ENCODE measurements around the gene GRB14.

- TF ChIP-seq POLR2AphosphoS5 (IDR thresholded peaks at IDR 0.05; ENCODE audit: low read depth, low read length), result no peak
- TF ChIP-seq REST (IDR thresholded peaks at IDR 0.05; ENCODE audit: insufficient read depth in 1 of 2, low read depth in 2 of 2, low read length in 2 of 2), result no peak
These were observed 22.9 kb upstream of the GRB14 start for GRCh38 chr2:164644036-164644700.
